HEK293T (cell line): ENCODE results near the gene TOP3B.

Source experiments
- CTCF ChIA-PET: fragments of 350-600 bp; formaldehyde crosslinking; extraction: SDS; loops from one replicate; lab custom pipeline; 2021; ENCODE audit warnings: antibody characterized with exemption, inconsistent platforms; lab: Yijun Ruan, JAX
- POLR2A ChIA-PET: fragments of 350-600 bp; formaldehyde crosslinking; extraction: SDS; loops from one replicate; lab custom pipeline; 2020; ENCODE audit warnings: antibody characterized with exemption, inconsistent platforms; lab: Yijun Ruan, JAX
- DNase-seq: peaks from one replicate; pipeline ENCODE4 v3.0.0; 2012; ENCODE audit warnings: mixed read lengths; ENCODE audit errors: extremely low spot score
- ARNT ChIP-seq: fragments of 450-650 bp; IDR thresholded peaks from 2 replicates; pipeline ENCODE4 v1.6.1; 2017; ENCODE audit warnings: mild to moderate bottlenecking
- BHLHE40 ChIP-seq: fragments of 450-650 bp; IDR thresholded peaks from 2 replicates; pipeline ENCODE4 v1.6.1; 2016; ENCODE audit warnings: mild to moderate bottlenecking, moderate library complexity, borderline replicate concordance
- CTBP1 ChIP-seq: fragments of 450-650 bp; IDR thresholded peaks from 2 replicates; pipeline ENCODE4 v1.6.1; 2016; ENCODE audit warnings: borderline replicate concordance
- ELF4 ChIP-seq: fragments of 450-650 bp; IDR thresholded peaks from 2 replicates; pipeline ENCODE4 v1.6.1; 2017; ENCODE audit warnings: antibody characterized with exemption
- FOXA1 ChIP-seq: fragments of 450-650 bp; IDR thresholded peaks from 2 replicates; pipeline ENCODE4 v1.6.1; 2016; ENCODE audit warnings: mild to moderate bottlenecking
- FOXK2 ChIP-seq: fragments of 450-650 bp; IDR thresholded peaks from 2 replicates; pipeline ENCODE4 v1.6.1; 2016; ENCODE audit warnings: mild to moderate bottlenecking
- FOXM1 ChIP-seq: fragments of 450-650 bp; IDR thresholded peaks from 2 replicates; pipeline ENCODE4 v1.6.1; 2017; ENCODE audit warnings: mild to moderate bottlenecking, borderline replicate concordance
- HDGF ChIP-seq: fragments of 450-650 bp; IDR thresholded peaks from 2 replicates; pipeline ENCODE4 v1.6.1; 2017; ENCODE audit warnings: antibody characterized with exemption, borderline replicate concordance
- L3MBTL2 ChIP-seq: fragments of 450-650 bp; conservative IDR thresholded peaks from 2 replicates; pipeline ENCODE4 v1.6.1; 2016; ENCODE audit warnings: mild to moderate bottlenecking
- LEF1 ChIP-seq: fragments of 450-650 bp; IDR thresholded peaks from 2 replicates; pipeline ENCODE4 v1.6.1; 2017; ENCODE audit warnings: mild to moderate bottlenecking, borderline replicate concordance
- NFRKB ChIP-seq: fragments of 450-650 bp; IDR thresholded peaks from 2 replicates; pipeline ENCODE4 v1.6.1; 2016; ENCODE audit warnings: mild to moderate bottlenecking, moderate library complexity
- PKNOX1 ChIP-seq: fragments of 450-650 bp; IDR thresholded peaks from 2 replicates; pipeline ENCODE4 v1.6.1; 2016
- SP1 ChIP-seq: fragments of 450-650 bp; IDR thresholded peaks from 2 replicates; pipeline ENCODE4 v1.6.1; 2017
- SUZ12 ChIP-seq: fragments of 450-650 bp; IDR thresholded peaks from 2 replicates; pipeline ENCODE4 v1.6.1; 2016; ENCODE audit warnings: mild to moderate bottlenecking
- TARDBP ChIP-seq: fragments of 450-650 bp; IDR thresholded peaks from 2 replicates; pipeline ENCODE4 v1.6.1; 2016
- ZNF384 ChIP-seq: fragments of 450-650 bp; IDR thresholded peaks from 2 replicates; pipeline ENCODE4 v1.6.1; 2016

Gene TOP3B

GRCh38 chr22:22011964-22012363 is 29.4 kb upstream of the TOP3B start:
- TF ChIP-seq TARDBP, result no peak
- no peak for TF ChIP-seq ELF4
- TF ChIP-seq LEF1, result no peak
- TF ChIP-seq HDGF, result no peak
- TF ChIP-seq NFRKB, result no peak
- no peak for DNase-seq
- CTCF ChIA-PET, result interaction anchor here (0.7 kb wide), 1 partner anchor 337 kb away, joined by 3 read pairs; no protein-coding TSS in a partner anchor
- POLR2A ChIA-PET, result no interaction called here

GRCh38 chr22:22010358-22010757 is 27.8 kb upstream of the TOP3B start:
- ChIA-PET POLR2A (no interaction called here), CTCF (interaction anchor here (0.6 kb wide), 1 partner anchor 14 kb away, joined by 3 read pairs; no protein-coding TSS in a partner anchor)
- DNase-seq, result no peak
- TF ChIP-seq ZNF384, result no peak
- no peak for TF ChIP-seq L3MBTL2
- no peak for TF ChIP-seq TARDBP
- no peak for TF ChIP-seq FOXA1
- no peak for TF ChIP-seq SUZ12
- no peak for TF ChIP-seq ARNT
- TF ChIP-seq CTBP1, result no peak
- TF ChIP-seq NFRKB, result no peak
- no peak for TF ChIP-seq LEF1
- no peak for TF ChIP-seq HDGF
- no peak for TF ChIP-seq PKNOX1

GRCh38 chr22:22009661-22010060 is 27.1 kb upstream of the TOP3B start:
- CTCF ChIA-PET, result interaction anchor here (0.6 kb wide), 1 partner anchor 856 kb away, joined by 3 read pairs; no protein-coding TSS in a partner anchor
- POLR2A ChIA-PET, result no interaction called here
- no peak for DNase-seq
- TF ChIP-seq SUZ12 (no peak), FOXA1 (no peak), TARDBP (no peak), LEF1 (no peak), SP1 (no peak)

GRCh38 chr22:22006596-22006990 is 24.0 kb upstream of the TOP3B start:
- TF ChIP-seq FOXM1 (no peak), FOXK2 (no peak), PKNOX1 (no peak), ZNF384 (no peak), TARDBP (no peak), BHLHE40 (no peak), LEF1 (no peak), SUZ12 (no peak), SP1 (no peak)
- ChIA-PET POLR2A (interaction anchor here (2.3 kb wide), 1 partner anchor 24 kb away, joined by 6 read pairs; the partner anchor contains the start of gene TOP3B), CTCF (no interaction called here)
- DNase-seq, result no peak

GRCh38 chr22:22005945-22006595 is 23.5 kb upstream of the TOP3B start:
- TF ChIP-seq TARDBP (no peak), LEF1 (no peak), ZNF384 (no peak), FOXM1 (no peak), ARNT (no peak), SUZ12 (no peak), NFRKB (no peak), CTBP1 (no peak), SP1 (no peak), FOXK2 (no peak), ELF4 (no peak), L3MBTL2 (no peak), BHLHE40 (no peak), PKNOX1 (no peak), FOXA1 (no peak)
- ChIA-PET POLR2A (interaction anchor here (2.3 kb wide), 1 partner anchor 24 kb away, joined by 6 read pairs; the partner anchor contains the start of gene TOP3B), CTCF (no interaction called here)
- no peak for DNase-seq

GRCh38 chr22:22003233-22003632 is 20.6 kb upstream of the TOP3B start:
- ChIA-PET POLR2A (no interaction called here), CTCF (no interaction called here)
- TF ChIP-seq FOXK2 (no peak), ZNF384 (no peak), NFRKB (no peak), CTBP1 (no peak), HDGF (no peak), BHLHE40 (no peak)
- no peak for DNase-seq

GRCh38 chr22:22002526-22003055 is 20.0 kb upstream of the TOP3B start:
- TF ChIP-seq BHLHE40 (no peak), CTBP1 (no peak), FOXA1 (no peak), L3MBTL2 (no peak), ZNF384 (no peak), LEF1 (no peak), FOXK2 (no peak), TARDBP (no peak), SUZ12 (no peak), ELF4 (no peak), ARNT (no peak), SP1 (no peak), FOXM1 (no peak), NFRKB (no peak), HDGF (no peak), PKNOX1 (no peak)

More at GRCh38 chr22:22002526-22003055, 20.0 kb upstream of the TOP3B start:
- ChIA-PET CTCF (no interaction called here), POLR2A (interaction anchor here (1.2 to 1.3 kb wide), 2 partner anchors 10 to 20 kb away, joined by 4 to 6 read pairs; partner anchors contain the start of gene TOP3B)
- no peak for DNase-seq
